Measurements from ENCODE around the gene CCDC57. TPM values are rescaled to one million over a fixed set of nuclear protein-coding genes. Genes with fewer than 3 reads are reported as not detected.

Gene CCDC57
- total RNA-seq, 2 experiments from 2014 or later: 56.6 to 64.2 TPM

DNA sequence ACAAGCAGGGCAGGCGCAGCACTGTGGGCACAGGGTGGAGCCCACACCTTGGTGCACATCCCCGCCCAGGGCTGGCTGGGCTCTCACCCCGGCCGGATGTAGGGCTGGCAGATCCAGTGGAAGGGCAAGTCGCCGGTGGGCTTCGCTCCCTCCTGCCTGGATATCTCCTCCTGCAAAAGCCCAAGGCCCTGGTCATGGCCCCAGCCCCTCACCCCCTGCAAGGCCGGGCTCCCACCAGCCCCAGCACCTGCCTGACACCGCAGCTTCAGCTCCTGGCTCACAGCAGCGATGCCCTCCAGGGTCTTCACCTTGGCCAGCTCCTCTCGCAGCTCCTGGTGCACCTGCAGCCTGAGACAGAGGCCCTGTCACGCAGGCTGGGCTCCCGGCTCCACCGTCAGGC lies 152.0 kb downstream of the CCDC57 start:
- POLR2A ChIA-PET: interaction anchor here (1.2 to 7.4 kb wide), 3 partner anchors 8 to 28 kb away, joined by 4 to 98 read pairs (median 4); partner anchors contain the start of genes GPS1 and RFNG
- DNase-seq (no peak), ATAC-seq (no peak)
- Mint-ChIP-seq H3K27me3 (no peaks in the 10 kb centered on the region), H3K4me3 (no peak overlapping the region), H3K27ac (no peak overlapping the region), H3K4me1 (ENCODE audit: low read depth) (peaks cover 9% of the 10 kb centered on the region), H3K9me3 (no peaks in the 10 kb centered on the region), H3K36me3 (ENCODE audit: low read depth) (peaks cover 1% of the 10 kb centered on the region)
- intact Hi-C loops (cut with micrococcal nuclease): no loop called here
- CTCF ChIA-PET: interaction anchor here (2.2 kb wide), 1 partner anchor 30 kb away, joined by 5 read pairs; no protein-coding TSS in a partner anchor
- TF ChIP-seq, protein P1, sequence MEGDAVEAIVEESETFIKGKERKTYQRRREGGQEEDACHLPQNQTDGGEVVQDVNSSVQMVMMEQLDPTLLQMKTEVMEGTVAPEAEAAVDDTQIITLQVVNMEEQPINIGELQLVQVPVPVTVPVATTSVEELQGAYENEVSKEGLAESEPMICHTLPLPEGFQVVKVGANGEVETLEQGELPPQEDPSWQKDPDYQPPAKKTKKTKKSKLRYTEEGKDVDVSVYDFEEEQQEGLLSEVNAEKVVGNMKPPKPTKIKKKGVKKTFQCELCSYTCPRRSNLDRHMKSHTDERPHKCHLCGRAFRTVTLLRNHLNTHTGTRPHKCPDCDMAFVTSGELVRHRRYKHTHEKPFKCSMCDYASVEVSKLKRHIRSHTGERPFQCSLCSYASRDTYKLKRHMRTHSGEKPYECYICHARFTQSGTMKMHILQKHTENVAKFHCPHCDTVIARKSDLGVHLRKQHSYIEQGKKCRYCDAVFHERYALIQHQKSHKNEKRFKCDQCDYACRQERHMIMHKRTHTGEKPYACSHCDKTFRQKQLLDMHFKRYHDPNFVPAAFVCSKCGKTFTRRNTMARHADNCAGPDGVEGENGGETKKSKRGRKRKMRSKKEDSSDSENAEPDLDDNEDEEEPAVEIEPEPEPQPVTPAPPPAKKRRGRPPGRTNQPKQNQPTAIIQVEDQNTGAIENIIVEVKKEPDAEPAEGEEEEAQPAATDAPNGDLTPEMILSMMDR (IDR thresholded peaks at IDR 0.05): no peak

DNA sequence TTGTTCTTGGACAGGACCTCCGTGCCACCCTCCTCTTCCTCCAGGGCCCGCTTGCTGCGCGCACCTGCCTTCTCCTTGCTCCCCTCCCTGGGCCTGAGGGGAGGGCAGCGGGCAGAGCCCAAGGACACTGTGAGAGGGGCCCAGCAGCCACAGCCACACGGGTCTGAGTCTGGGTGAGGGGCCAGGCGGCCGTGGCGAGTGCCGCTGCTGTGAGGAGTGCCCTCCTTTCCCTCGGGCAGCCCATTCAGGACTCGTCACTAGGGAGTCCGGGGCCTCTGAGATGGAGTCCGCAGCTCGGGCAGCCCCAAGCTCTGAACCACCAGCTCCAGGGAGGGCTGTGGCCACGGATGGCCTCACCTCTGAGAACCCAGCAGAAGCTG lies 152.7 kb downstream of the CCDC57 start:
- H3K27me3 Mint-ChIP-seq: no peaks in the 10 kb centered on the region
- POLR2A ChIA-PET: interaction anchor here (1.0 to 1.9 kb wide), 4 partner anchors 11 to 39 kb away, joined by 3 to 4 read pairs (median 4); partner anchors contain the start of gene FASN
- intact Hi-C loops (cut with micrococcal nuclease): no loop called here

DNA sequence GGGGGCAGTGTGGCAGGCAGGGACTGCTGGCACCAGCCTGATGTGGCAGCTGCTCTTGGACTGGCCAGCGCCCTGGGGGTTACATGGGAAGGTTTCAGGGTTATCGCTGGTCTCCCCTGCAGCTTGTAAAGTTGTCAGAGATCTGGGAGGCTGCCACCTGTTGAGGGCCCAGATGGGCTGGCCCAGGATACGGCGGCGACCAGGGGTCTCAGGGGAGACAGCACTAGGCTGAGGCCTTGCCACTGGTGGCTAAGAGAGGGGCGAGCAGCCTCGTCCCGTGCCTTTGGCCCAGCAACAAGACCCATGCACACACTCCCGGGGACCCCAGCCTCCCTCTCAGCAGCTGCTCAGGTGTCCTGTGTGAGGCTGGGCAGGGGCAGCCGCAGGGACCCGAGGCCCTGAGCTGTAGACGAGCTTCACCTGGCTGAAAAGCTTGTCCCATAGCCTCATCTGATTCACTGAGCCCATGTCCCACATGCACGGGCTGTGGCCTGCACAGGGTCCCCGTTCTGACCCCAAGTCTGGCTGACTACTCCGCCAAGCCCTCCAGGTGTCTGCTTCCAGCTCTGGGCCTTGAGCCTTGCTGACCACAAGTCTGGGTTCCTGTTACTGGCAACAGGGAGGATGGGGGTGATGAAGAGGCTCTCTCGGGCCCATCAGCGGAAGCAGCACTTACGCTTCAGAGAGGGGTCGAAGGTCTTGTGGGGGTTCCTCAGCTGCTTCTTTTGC lies 153.2 kb downstream of the CCDC57 start:
- H3K36me3 Mint-ChIP-seq (ENCODE audit: low read depth): peaks cover 3% of the 10 kb centered on the region
- ATAC-seq (no peak), DNase-seq (no peak)
- intact Hi-C loops (cut with micrococcal nuclease): no loop called here
- TF ChIP-seq, protein P1 (IDR thresholded peaks at IDR 0.05): no peak
- no peak overlapping the region for H3K27ac Mint-ChIP-seq
- no peaks in the 10 kb centered on the region for H3K27me3 Mint-ChIP-seq
- CTCF ChIA-PET: interaction anchor here (2.2 kb wide), 1 partner anchor 29 kb away, joined by 5 read pairs; no protein-coding TSS in a partner anchor
- no peaks in the 10 kb centered on the region for H3K9me3 Mint-ChIP-seq
- H3K4me3 Mint-ChIP-seq: no peak overlapping the region
- POLR2A ChIA-PET: interaction anchor here (0.7 to 1.9 kb wide), 6 partner anchors 10 to 167 kb away, joined by 3 to 4 read pairs (median 3); partner anchors contain the start of gene FASN
- H3K4me1 Mint-ChIP-seq (ENCODE audit: low read depth): peaks cover 8% of the 10 kb centered on the region

More for the DNA sequence above, 152.7 kb downstream of the CCDC57 start:
- Mint-ChIP-seq H3K9me3 (no peaks in the 10 kb centered on the region), H3K4me1 (ENCODE audit: low read depth) (peaks cover 9% of the 10 kb centered on the region), H3K36me3 (ENCODE audit: low read depth) (peaks cover 1% of the 10 kb centered on the region), H3K4me3 (no peak overlapping the region), H3K27ac (no peak overlapping the region)
- TF ChIP-seq, protein P1 (IDR thresholded peaks at IDR 0.05): no peak
- CTCF ChIA-PET: interaction anchor here (2.2 kb wide), 1 partner anchor 30 kb away, joined by 5 read pairs; no protein-coding TSS in a partner anchor
- DNase-seq: no peak
- no peak for ATAC-seq

GRCh38 chr17:82058855-82059249 lies 153.8 kb downstream of the CCDC57 start:
- DNase-seq (no peak), ATAC-seq (no peak)
- no peak overlapping the region for H3K27ac Mint-ChIP-seq
- intact Hi-C loops (cut with micrococcal nuclease): no loop called here
- H3K9me3 Mint-ChIP-seq: no peaks in the 10 kb centered on the region
- ChIA-PET CTCF (interaction anchor here (2.2 kb wide), 1 partner anchor 29 kb away, joined by 5 read pairs; no protein-coding TSS in a partner anchor), POLR2A (interaction anchor here (0.7 to 1.9 kb wide), 5 partner anchors 10 to 166 kb away, joined by 3 to 4 read pairs (median 3); partner anchors contain the start of gene FASN)
- peaks cover 3% of the 10 kb centered on the region for H3K36me3 Mint-ChIP-seq (ENCODE audit: low read depth)
- TF ChIP-seq, protein P1 (IDR thresholded peaks at IDR 0.05): no peak
- H3K27me3 Mint-ChIP-seq: no peaks in the 10 kb centered on the region
- H3K4me1 Mint-ChIP-seq (ENCODE audit: low read depth): peaks cover 3% of the 10 kb centered on the region
- H3K4me3 Mint-ChIP-seq: no peak overlapping the region

Measured in activated CD8-positive, alpha-beta T cell treated with anti-CD3 and anti-CD28 coated beads for 36 hours (primary cell).